ENCODE data around the gene KLHL29. TPM values are rescaled to one million over a fixed set of nuclear protein-coding genes. Genes with fewer than 3 reads are reported as not detected.

The KLHL29 gene
- total and polyA plus RNA-seq, 10 of the 15 experiments (the other 5 are each of a cell fraction or from before 2014, with no cell fraction given), result 1.4 to 19.5 (median 6.1) TPM

DNA sequence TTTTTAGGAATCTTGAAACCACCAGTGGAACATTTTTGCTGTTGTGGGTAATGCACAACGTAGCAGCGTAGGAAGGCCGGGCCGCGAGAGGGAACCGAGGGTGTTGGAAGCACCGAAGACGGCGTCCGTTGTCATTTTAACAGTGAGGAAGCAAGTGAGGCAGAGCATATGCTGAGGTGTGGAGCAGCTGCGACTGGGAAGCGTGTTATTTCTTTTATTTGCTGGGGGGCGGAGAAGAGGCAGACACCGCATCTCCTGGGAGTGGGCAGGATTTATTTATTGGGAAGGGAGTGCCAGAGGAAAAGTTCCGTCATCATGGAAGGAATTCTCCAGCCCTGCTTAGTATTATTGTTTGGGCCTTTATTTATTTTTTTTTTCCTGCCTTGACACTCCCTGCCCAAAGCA lies 232.8 kb downstream of the KLHL29 start (continued):
- TF ChIP-seq, protein P1, sequence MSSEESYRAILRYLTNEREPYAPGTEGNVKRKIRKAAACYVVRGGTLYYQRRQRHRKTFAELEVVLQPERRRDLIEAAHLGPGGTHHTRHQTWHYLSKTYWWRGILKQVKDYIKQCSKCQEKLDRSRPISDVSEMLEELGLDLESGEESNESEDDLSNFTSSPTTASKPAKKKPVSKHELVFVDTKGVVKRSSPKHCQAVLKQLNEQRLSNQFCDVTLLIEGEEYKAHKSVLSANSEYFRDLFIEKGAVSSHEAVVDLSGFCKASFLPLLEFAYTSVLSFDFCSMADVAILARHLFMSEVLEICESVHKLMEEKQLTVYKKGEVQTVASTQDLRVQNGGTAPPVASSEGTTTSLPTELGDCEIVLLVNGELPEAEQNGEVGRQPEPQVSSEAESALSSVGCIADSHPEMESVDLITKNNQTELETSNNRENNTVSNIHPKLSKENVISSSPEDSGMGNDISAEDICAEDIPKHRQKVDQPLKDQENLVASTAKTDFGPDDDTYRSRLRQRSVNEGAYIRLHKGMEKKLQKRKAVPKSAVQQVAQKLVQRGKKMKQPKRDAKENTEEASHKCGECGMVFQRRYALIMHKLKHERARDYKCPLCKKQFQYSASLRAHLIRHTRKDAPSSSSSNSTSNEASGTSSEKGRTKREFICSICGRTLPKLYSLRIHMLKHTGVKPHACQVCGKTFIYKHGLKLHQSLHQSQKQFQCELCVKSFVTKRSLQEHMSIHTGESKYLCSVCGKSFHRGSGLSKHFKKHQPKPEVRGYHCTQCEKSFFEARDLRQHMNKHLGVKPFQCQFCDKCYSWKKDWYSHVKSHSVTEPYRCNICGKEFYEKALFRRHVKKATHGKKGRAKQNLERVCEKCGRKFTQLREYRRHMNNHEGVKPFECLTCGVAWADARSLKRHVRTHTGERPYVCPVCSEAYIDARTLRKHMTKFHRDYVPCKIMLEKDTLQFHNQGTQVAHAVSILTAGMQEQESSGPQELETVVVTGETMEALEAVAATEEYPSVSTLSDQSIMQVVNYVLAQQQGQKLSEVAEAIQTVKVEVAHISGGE (CRISPR knock-in tag; IDR thresholded peaks at IDR 0.05), result no peak
- TF ChIP-seq CBFB (IDR thresholded peaks at IDR 0.05; ENCODE audit: low read depth), result no peak
- no peak for TF ChIP-seq ZNF274 (IDR thresholded peaks at IDR 0.05; ENCODE audit: insufficient read depth, insufficient read length)
- TF ChIP-seq, protein P2, sequence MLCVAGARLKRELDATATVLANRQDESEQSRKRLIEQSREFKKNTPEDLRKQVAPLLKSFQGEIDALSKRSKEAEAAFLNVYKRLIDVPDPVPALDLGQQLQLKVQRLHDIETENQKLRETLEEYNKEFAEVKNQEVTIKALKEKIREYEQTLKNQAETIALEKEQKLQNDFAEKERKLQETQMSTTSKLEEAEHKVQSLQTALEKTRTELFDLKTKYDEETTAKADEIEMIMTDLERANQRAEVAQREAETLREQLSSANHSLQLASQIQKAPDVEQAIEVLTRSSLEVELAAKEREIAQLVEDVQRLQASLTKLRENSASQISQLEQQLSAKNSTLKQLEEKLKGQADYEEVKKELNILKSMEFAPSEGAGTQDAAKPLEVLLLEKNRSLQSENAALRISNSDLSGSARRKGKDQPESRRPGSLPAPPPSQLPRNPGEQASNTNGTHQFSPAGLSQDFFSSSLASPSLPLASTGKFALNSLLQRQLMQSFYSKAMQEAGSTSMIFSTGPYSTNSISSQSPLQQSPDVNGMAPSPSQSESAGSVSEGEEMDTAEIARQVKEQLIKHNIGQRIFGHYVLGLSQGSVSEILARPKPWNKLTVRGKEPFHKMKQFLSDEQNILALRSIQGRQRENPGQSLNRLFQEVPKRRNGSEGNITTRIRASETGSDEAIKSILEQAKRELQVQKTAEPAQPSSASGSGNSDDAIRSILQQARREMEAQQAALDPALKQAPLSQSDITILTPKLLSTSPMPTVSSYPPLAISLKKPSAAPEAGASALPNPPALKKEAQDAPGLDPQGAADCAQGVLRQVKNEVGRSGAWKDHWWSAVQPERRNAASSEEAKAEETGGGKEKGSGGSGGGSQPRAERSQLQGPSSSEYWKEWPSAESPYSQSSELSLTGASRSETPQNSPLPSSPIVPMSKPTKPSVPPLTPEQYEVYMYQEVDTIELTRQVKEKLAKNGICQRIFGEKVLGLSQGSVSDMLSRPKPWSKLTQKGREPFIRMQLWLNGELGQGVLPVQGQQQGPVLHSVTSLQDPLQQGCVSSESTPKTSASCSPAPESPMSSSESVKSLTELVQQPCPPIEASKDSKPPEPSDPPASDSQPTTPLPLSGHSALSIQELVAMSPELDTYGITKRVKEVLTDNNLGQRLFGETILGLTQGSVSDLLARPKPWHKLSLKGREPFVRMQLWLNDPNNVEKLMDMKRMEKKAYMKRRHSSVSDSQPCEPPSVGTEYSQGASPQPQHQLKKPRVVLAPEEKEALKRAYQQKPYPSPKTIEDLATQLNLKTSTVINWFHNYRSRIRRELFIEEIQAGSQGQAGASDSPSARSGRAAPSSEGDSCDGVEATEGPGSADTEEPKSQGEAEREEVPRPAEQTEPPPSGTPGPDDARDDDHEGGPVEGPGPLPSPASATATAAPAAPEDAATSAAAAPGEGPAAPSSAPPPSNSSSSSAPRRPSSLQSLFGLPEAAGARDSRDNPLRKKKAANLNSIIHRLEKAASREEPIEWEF (IDR thresholded peaks at IDR 0.05; ENCODE audit: insufficient replicate concordance, low read depth, low read length), result no peak
